ENCODE data around the gene TRIM36.

The TRIM36 gene

GRCh38 chr5:115124741-115125140, 45.0 kb downstream of the TRIM36 start:
- Mint-ChIP-seq H3K4me3 (no peak overlapping the region), H3K36me3 (no peaks in the 10 kb centered on the region), H3K27ac (no peak overlapping the region), H3K27me3 (no peaks in the 10 kb centered on the region), H3K9me3 (no peaks in the 10 kb centered on the region), H3K4me1 (no peaks in the 10 kb centered on the region)
- no peak for ATAC-seq

DNA sequence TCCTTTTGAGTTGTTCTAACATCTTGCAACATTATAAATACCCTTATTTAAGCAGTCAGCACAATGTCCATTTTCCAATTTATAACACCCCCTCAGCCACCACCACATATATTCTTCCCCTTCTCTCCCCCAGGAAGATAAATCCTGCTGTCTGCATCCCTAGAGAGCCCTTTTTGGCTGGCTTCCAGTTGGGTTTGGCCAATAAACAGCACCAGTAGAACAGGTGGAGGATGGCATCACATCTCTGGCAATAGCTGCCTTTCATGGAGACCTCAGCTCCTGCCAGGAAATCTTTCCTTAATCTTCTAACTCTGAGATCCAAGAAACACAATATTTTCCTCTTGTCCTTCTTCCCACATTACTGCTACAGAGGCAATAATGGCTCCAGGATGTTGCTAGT, 53.7 kb downstream of the TRIM36 start:
- Mint-ChIP-seq H3K36me3 (no peaks in the 10 kb centered on the region), H3K9me3 (no peaks in the 10 kb centered on the region), H3K4me3 (no peak overlapping the region), H3K27me3 (peaks cover 42% of the 10 kb centered on the region), H3K4me1 (no peaks in the 10 kb centered on the region), H3K27ac (no peak overlapping the region)
- no peak for ATAC-seq

- H3K27ac Mint-ChIP-seq = no peak overlapping the region
- H3K4me1 Mint-ChIP-seq = no peaks in the 10 kb centered on the region
- no peak for ATAC-seq
- H3K27me3 Mint-ChIP-seq = peaks cover 52% of the 10 kb centered on the region
- no peaks in the 10 kb centered on the region for H3K9me3 Mint-ChIP-seq
- no peaks in the 10 kb centered on the region for H3K36me3 Mint-ChIP-seq
- H3K4me3 Mint-ChIP-seq = no peak overlapping the region
Measured at GRCh38 chr5:115109840-115110239, 59.9 kb downstream of the TRIM36 start.

DNA sequence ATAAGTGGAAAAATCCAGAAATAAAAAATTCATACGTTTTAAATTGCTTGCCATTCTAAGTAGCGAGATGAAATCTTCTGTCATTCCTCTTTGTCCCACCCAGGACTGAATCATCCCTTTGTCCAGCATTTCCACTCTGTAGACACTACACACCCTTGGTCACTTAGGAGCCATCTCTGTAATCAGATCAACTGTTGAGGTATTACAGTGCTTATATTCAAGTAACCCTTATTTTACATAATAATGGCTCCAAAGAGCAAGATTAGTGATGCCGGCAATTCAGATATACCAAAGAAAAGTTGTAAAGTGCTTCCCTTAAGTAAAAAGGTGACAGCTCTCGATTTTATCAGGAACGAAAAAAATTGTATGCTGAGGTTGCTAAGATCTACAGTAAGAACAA, 60.4 kb downstream of the TRIM36 start:
- Mint-ChIP-seq H3K27me3 (peaks cover 52% of the 10 kb centered on the region), H3K4me3 (no peak overlapping the region), H3K9me3 (no peaks in the 10 kb centered on the region), H3K4me1 (no peaks in the 10 kb centered on the region), H3K27ac (no peak overlapping the region), H3K36me3 (no peaks in the 10 kb centered on the region)
- ATAC-seq = no peak

DNA sequence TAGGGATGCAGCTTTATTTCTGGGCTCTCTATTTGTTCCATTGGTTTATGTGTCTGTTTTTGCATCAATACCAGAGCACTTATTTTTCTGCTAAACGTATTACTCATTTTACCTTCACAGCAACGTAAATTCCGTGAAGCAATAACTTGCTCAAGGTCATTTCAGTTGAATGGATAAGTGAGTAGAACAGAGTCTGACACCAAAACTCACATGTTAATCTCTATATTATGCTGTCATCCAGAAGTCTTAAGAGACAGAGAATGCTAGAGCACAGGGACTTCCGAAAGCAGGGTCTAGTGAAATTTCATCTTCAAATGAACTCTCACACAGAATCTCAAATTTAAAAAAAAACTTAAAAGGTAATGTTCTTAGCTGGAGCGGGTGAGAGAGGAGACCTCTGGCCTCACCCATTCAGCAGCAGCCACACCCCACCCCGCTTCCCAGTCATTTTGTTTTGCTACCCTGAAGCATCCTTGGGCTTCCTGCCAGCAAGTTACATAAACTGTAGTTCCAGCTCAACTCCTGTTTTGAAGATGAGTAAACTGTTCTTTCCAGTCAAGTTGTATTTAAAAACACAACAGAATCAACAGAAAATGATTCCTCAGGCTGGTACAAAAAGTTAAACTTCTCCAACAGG, 69.3 kb downstream of the TRIM36 start:
- Mint-ChIP-seq H3K27me3 (peaks cover 28% of the 10 kb centered on the region), H3K4me3 (no peak overlapping the region), H3K4me1 (peaks cover 9% of the 10 kb centered on the region)

DNA sequence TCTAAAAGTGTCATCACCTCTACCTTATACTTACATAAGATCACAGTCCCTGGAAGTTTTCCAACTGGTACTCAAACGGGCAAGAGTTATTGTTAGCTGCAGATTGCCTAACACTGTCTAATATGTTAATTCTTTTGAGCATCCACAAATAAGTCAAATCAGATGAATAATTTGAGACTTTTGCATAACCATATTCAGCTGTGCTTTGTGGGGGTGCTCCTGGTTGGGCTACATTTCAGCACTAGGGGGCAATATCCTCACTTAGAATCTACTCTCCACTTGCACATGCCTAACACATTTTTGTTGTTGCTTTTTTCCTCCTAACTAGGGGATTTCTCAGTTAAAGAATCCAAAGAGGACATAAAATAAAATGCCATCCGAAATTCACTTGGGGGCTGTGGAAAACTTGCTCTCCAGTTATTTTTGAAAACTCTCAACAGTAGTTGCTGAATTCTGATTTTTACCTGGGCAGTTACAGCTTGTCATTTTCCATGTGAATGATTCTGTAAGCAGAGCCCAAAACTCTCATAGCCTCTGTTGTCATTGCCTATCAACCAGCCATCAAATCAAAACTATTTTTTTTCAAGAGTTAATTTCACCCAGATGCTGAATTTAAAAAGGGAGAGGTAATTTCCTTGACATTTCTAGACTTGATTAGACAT, 71.5 kb downstream of the TRIM36 start:
- no peak overlapping the region for H3K27ac Mint-ChIP-seq
- peaks cover 9% of the 10 kb centered on the region for H3K4me1 Mint-ChIP-seq
- no peaks in the 10 kb centered on the region for H3K36me3 Mint-ChIP-seq
- peaks cover 12% of the 10 kb centered on the region for H3K27me3 Mint-ChIP-seq
- ATAC-seq = peak; percentile 70
- no peak overlapping the region for H3K4me3 Mint-ChIP-seq
- H3K9me3 Mint-ChIP-seq = no peaks in the 10 kb centered on the region

More for the DNA sequence above, 69.3 kb downstream of the TRIM36 start:
- no peak for ATAC-seq
- no peaks in the 10 kb centered on the region for H3K9me3 Mint-ChIP-seq
- H3K36me3 Mint-ChIP-seq = no peaks in the 10 kb centered on the region
- H3K27ac Mint-ChIP-seq = no peak overlapping the region

GRCh38 chr5:115097236-115097635, 72.5 kb downstream of the TRIM36 start:
- Mint-ChIP-seq H3K4me3 (no peak overlapping the region), H3K27me3 (peaks cover 3% of the 10 kb centered on the region), H3K36me3 (no peaks in the 10 kb centered on the region), H3K4me1 (peaks cover 9% of the 10 kb centered on the region), H3K9me3 (no peaks in the 10 kb centered on the region), H3K27ac (peak overlapping the region; percentile 48)
- ATAC-seq = no peak

GRCh38 chr5:115096034-115096769, 73.5 kb downstream of the TRIM36 start:
- Mint-ChIP-seq H3K4me1 (peaks cover 9% of the 10 kb centered on the region), H3K36me3 (no peaks in the 10 kb centered on the region), H3K27ac (peak overlapping the region; percentile 48), H3K9me3 (no peaks in the 10 kb centered on the region), H3K27me3 (no peaks in the 10 kb centered on the region), H3K4me3 (peak overlapping the region; percentile 41)
- ATAC-seq = peak; percentile 57

DNA sequence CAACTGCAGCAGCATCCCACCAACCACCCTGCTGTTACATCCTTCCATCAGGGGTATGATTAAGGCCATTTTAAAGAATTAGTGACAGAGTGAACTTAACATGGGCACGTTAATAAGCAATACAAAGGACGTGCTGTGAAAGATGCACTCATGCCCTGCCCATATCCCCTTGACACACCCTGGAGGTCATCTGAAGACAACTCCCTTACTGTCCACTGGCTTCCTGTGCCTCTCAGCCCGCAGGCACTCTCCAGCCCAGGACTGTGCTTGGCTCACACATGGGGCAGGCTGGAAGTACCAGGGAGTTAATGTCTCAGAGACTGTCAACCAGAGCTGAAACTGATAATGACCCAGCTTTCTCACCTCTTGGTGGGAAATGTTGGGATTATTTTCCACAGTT, 81.8 kb downstream of the TRIM36 start:
- Mint-ChIP-seq H3K27me3 (peaks cover 34% of the 10 kb centered on the region), H3K36me3 (no peaks in the 10 kb centered on the region), H3K9me3 (no peaks in the 10 kb centered on the region)

GRCh38 chr5:115086473-115086872, 83.2 kb downstream of the TRIM36 start:
- H3K36me3 Mint-ChIP-seq = no peaks in the 10 kb centered on the region
- peaks cover 34% of the 10 kb centered on the region for H3K27me3 Mint-ChIP-seq
- H3K9me3 Mint-ChIP-seq = no peaks in the 10 kb centered on the region
- no peak for ATAC-seq
- H3K4me1 Mint-ChIP-seq = no peaks in the 10 kb centered on the region
- no peak overlapping the region for H3K4me3 Mint-ChIP-seq
- H3K27ac Mint-ChIP-seq = no peak overlapping the region

More for the DNA sequence above, 81.8 kb downstream of the TRIM36 start:
- H3K27ac Mint-ChIP-seq = no peak overlapping the region
- no peak overlapping the region for H3K4me3 Mint-ChIP-seq
- H3K4me1 Mint-ChIP-seq = no peaks in the 10 kb centered on the region
- no peak for ATAC-seq

GRCh38 chr5:115084246-115084793, 85.4 kb downstream of the TRIM36 start:
- H3K27me3 Mint-ChIP-seq = peaks cover 34% of the 10 kb centered on the region
- H3K36me3 Mint-ChIP-seq = no peaks in the 10 kb centered on the region
- no peak for ATAC-seq
- no peak overlapping the region for H3K4me3 Mint-ChIP-seq
- H3K27ac Mint-ChIP-seq = no peak overlapping the region
- no peaks in the 10 kb centered on the region for H3K9me3 Mint-ChIP-seq
- H3K4me1 Mint-ChIP-seq = no peaks in the 10 kb centered on the region

DNA sequence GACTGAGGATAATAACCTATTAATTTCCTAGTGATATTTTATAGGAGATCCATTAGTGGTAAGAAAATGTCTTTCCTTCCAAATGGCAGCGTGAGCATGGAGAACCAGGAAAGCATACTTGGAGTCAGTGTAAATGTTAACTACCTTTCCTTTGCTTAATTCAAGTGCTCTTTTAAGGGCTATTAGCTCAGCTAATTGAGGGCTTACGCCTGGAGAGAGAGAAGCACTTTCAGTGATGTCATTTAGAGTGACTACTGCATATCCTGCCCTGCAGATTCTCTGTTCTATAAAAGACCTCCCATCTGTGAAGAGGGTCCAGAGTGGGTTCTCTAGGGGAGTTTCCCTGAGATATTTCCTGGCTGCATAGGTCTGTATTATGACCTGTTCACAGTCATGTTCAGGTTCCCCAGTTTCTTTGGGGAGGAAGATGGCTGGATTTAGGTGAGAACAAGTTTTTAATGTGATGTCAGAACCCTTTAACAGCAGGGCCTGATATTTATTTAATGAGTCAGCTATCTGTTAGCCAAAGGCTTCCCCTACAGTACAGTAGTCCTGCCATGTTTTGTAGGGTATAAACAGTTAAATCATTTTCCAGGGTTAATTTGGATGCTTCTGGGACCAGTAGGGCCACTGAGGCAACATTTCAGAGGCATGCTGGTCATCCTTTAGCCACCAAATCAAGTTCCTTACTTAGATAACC, 89.6 kb downstream of the TRIM36 start:
- Mint-ChIP-seq H3K36me3 (no peaks in the 10 kb centered on the region), H3K27ac (no peak overlapping the region), H3K9me3 (no peaks in the 10 kb centered on the region), H3K4me1 (no peaks in the 10 kb centered on the region), H3K27me3 (peaks cover 10% of the 10 kb centered on the region), H3K4me3 (no peak overlapping the region)
- no peak for ATAC-seq
